GM23248 (cell line): Measurements from ENCODE around the gene TRIM54. TPM values are rescaled to one million over a fixed set of nuclear protein-coding genes. Genes with fewer than 3 reads are reported as not detected.

Source experiments
- DNase-seq: peaks from one replicate; pipeline ENCODE4 v3.0.0-alpha.2; 2015
- H2AFZ ChIP-seq: fragments of 200-600 bp; sonication (generic); 2 replicates; pipeline ENCODE4 v1.6.1; 2016; ENCODE audit warnings: antibody characterized with exemption
- H3F3A ChIP-seq: fragments of 200-600 bp; sonication (generic); 2 replicates; pipeline ENCODE4 v1.6.1; 2016; ENCODE audit warnings: mild to moderate bottlenecking, antibody characterized with exemption, mixed run types; ENCODE audit not compliant: insufficient read depth
- H3K27ac ChIP-seq: fragments of 200-600 bp; sonication (generic); 2 replicates; pipeline ENCODE4 v1.5.1; 2016; ENCODE audit warnings: mild to moderate bottlenecking
- H3K27me3 ChIP-seq: fragments of 200-600 bp; sonication (generic); replicated peaks from 2 replicates; pipeline ENCODE4 v1.6.1; 2016; ENCODE audit warnings: mild to moderate bottlenecking; ENCODE audit not compliant: insufficient read depth
- H3K36me3 ChIP-seq: fragments of 200-600 bp; sonication (generic); 2 replicates; pipeline ENCODE4 v1.6.1; 2016; ENCODE audit warnings: low read depth, mild to moderate bottlenecking
- H3K4me1 ChIP-seq: fragments of 200-600 bp; sonication (generic); 2 replicates; pipeline ENCODE4 v1.6.1; 2016; ENCODE audit warnings: mild to moderate bottlenecking; ENCODE audit not compliant: insufficient read depth
- H3K4me2 ChIP-seq: fragments of 200-600 bp; sonication (generic); one replicate; pipeline ENCODE4 v1.6.1; 2016; ENCODE audit warnings: mild to moderate bottlenecking; ENCODE audit not compliant: unreplicated experiment
- H3K4me3 ChIP-seq: fragments of 200-600 bp; sonication (generic); 2 replicates; pipeline ENCODE4 v1.5.1; 2016; ENCODE audit warnings: mild to moderate bottlenecking
- H3K79me2 ChIP-seq: fragments of 200-600 bp; sonication (generic); 2 replicates; pipeline ENCODE4 v1.6.1; 2016; ENCODE audit warnings: mild to moderate bottlenecking; ENCODE audit not compliant: insufficient read depth
- H3K9ac ChIP-seq: fragments of 200-600 bp; sonication (generic); 2 replicates; pipeline ENCODE4 v1.6.1; 2016; ENCODE audit warnings: mild to moderate bottlenecking
- H3K9me2 ChIP-seq: fragments of 200-600 bp; sonication (generic); 2 replicates; pipeline ENCODE4 v1.6.1; 2016; ENCODE audit warnings: mixed run types, mild to moderate bottlenecking, moderate library complexity; ENCODE audit not compliant: insufficient read depth
- H3K9me3 ChIP-seq: fragments of 200-600 bp; sonication (generic); one replicate; pipeline ENCODE4 v1.6.1; 2017; ENCODE audit warnings: low read depth
- H4K20me1 ChIP-seq: fragments of 200-600 bp; sonication (generic); 2 replicates; pipeline ENCODE4 v1.6.0; 2016; ENCODE audit not compliant: insufficient read depth
- EZH2 ChIP-seq: fragments of 200-600 bp; sonication (generic); IDR thresholded peaks from 2 replicates; pipeline ENCODE4 v1.6.1; 2018; ENCODE audit warnings: antibody characterized with exemption, mild to moderate bottlenecking; ENCODE audit not compliant: insufficient read depth, poor library complexity, severe bottlenecking
- EZH2phosphoT487 ChIP-seq: fragments of 200-600 bp; sonication (generic); IDR thresholded peaks from 2 replicates; pipeline ENCODE4 v1.6.1; 2018; ENCODE audit warnings: antibody characterized with exemption, moderate library complexity, mild to moderate bottlenecking, low read depth; ENCODE audit not compliant: insufficient read depth
- WGBS, 2 experiments: methylation state at CpG; one replicate each; pipeline ENCODE4 v1.1.6; 2015 to 2017; ENCODE audit warnings: low lambda C conversion rate in 2 of 2, low coverage in 1 of 2; ENCODE audit errors: missing lambda C conversion rate in 2 of 2; 5-methylcytosine and 5-hydroxymethylcytosine counted together
- in situ Hi-C: fragments of 300-500 bp; cut with MboI; formaldehyde crosslinking; loops from 2 replicates; pipeline ENCODE4 v1.15.0; 2020
- polyA plus RNA-seq: library from polyadenylated mRNA; unstranded; fragments of >200 nt; fragmentation: Nextera tagmentation; extraction: Ambion mirVana; gene quantifications from 2 replicates; pipeline ENCODE4 v1.2.1, GENCODE V29; 2016
- total RNA-seq: library from RNA; depleted of rRNA; stranded (reverse); fragments of >200 nt; shearing (Covaris generic); gene quantifications from 2 replicates; pipeline ENCODE4 v1.2.3, GENCODE V29; 2014

TRIM54 gene
- total and polyA plus RNA-seq, 2 experiments from 2014 or later = not detected

DNA sequence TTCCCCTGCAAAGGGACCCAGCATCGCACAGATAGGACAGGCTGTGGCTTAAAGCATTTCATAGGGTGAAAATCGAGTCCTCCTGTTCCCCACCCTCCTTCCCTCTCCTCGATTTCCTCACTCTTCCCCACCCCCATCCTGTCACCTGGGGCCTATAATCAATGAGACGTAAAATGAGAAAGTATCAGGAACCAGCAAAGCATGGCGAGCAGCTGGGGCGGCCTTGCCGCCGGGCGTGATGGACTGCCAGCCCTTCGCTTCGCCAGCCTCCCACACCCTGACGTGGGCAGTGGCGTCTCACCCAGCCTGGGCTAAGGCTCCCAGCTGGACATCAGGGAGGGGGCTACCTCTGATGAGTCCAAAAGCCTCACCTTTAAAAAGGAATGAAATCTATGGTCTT is 30.5 kb upstream of the TRIM54 start:
- Histone ChIP-seq H4K20me1 (no peaks in the 10 kb centered on the region), H3K36me3 (no peaks in the 10 kb centered on the region), H2AFZ (no peak overlapping the region), H3K9me3 (no peaks in the 10 kb centered on the region), H3K4me2 (no peak overlapping the region), H3K27me3 (no peaks in the 10 kb centered on the region; the same call in 1 of the 2 replicates), H3F3A (peaks cover 7% of the 10 kb centered on the region; the same call in 1 of the 2 replicates), H3K9ac (no peak overlapping the region), H3K79me2 (no peaks in the 10 kb centered on the region), H3K4me3 (no peak overlapping the region), H3K27ac (no peak overlapping the region), H3K4me1 (peaks cover 10% of the 10 kb centered on the region), H3K9me2 (no peaks in the 10 kb centered on the region)
- WGBS, 2 experiments = 70 to 71% methylated on average over 13 of the region's 13 CpGs
- no peak for DNase-seq
- in situ Hi-C loops = no loop called here
- TF ChIP-seq EZH2 = no peak
- no peak for TF ChIP-seq EZH2phosphoT487

DNA sequence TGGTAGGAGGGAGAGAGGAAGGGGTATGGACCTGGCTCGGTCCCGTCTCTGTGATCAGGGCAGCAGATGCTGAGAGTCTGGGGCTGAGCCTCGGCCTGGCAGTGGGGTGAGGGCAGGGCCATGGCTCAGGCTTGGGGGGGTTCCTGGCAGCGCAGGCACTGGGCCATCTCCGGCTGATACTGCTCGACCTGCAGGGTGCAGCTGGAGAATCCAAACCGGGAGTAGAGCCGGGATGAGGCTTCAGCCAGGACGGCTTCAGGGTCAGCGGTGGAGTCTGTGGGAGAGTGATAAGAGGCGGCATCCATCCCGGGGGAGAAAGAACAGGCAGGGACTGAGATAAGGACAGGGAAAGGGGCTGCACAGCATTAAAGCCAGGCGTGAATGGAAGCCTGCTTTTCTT is 27.0 kb upstream of the TRIM54 start:
- Histone ChIP-seq H3K27ac (no peak overlapping the region), H3K4me2 (no peak overlapping the region)

DNA sequence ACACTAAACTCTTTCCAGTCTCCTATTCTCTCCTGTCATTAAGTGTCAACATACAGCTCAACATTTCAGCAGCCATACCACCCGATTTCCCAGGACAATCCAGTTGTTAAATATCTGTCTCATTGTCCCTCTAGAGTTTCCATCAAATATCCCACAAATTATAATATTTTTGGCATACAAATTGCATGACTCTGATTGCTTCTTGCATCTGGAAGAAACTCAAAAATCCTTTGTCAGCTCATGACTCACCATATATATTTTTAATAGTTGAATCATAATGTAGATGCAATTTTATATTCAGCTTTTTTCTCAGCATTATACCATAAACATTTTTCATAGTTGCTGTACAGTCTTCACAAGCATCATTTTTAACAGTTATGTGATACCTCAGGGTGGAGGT is 26.6 kb upstream of the TRIM54 start:
- in situ Hi-C loops = no loop called here
- no peaks in the 10 kb centered on the region for H4K20me1 ChIP-seq
- no peak overlapping the region for H3K9ac ChIP-seq
- no peaks in the 10 kb centered on the region for H3K9me3 ChIP-seq
- peaks cover 13% of the 10 kb centered on the region for H3K27me3 ChIP-seq
- H2AFZ ChIP-seq = no peak overlapping the region
- H3K27ac ChIP-seq = no peak overlapping the region
- TF ChIP-seq EZH2phosphoT487 (no peak), EZH2 (no peak)
- peak; percentile 83 for DNase-seq
- 25 to 31% methylated on average over 1 of the region's 1 CpG for WGBS, 2 experiments
- no peaks in the 10 kb centered on the region for H3K79me2 ChIP-seq
- no peaks in the 10 kb centered on the region for H3K36me3 ChIP-seq
- no peaks in the 10 kb centered on the region for H3K9me2 ChIP-seq
- no peak overlapping the region for H3K4me2 ChIP-seq
- H3F3A ChIP-seq = peaks cover 7% of the 10 kb centered on the region; the same call in 1 of the 2 replicates
- H3K4me3 ChIP-seq = no peak overlapping the region
- H3K4me1 ChIP-seq = peaks cover 10% of the 10 kb centered on the region

More for the DNA sequence above, 27.0 kb upstream of the TRIM54 start:
- no peaks in the 10 kb centered on the region for H3K9me2 ChIP-seq
- H2AFZ ChIP-seq = no peak overlapping the region
- peaks cover 7% of the 10 kb centered on the region; the same call in 1 of the 2 replicates for H3F3A ChIP-seq
- H3K9ac ChIP-seq = no peak overlapping the region
- TF ChIP-seq EZH2 (no peak), EZH2phosphoT487 (no peak)
- no peak for DNase-seq
- WGBS, 2 experiments = 49 to 51% methylated on average over 13 of the region's 13 CpGs
- no peaks in the 10 kb centered on the region for H4K20me1 ChIP-seq
- no peaks in the 10 kb centered on the region for H3K36me3 ChIP-seq
- no peaks in the 10 kb centered on the region for H3K79me2 ChIP-seq
- in situ Hi-C loops = no loop called here
- no peak overlapping the region for H3K4me3 ChIP-seq
- H3K9me3 ChIP-seq = no peaks in the 10 kb centered on the region
- peaks cover 10% of the 10 kb centered on the region for H3K4me1 ChIP-seq
- H3K27me3 ChIP-seq = peaks cover 9% of the 10 kb centered on the region

- Histone ChIP-seq H3K9me3 (no peaks in the 10 kb centered on the region), H3K27me3 (peaks cover 26% of the 10 kb centered on the region), H2AFZ (no peak overlapping the region), H3K9me2 (no peaks in the 10 kb centered on the region), H3K79me2 (no peaks in the 10 kb centered on the region), H3K4me1 (peaks cover 10% of the 10 kb centered on the region), H4K20me1 (no peaks in the 10 kb centered on the region), H3F3A (peaks cover 7% of the 10 kb centered on the region; the same call in 1 of the 2 replicates), H3K36me3 (no peaks in the 10 kb centered on the region), H3K4me2 (no peak overlapping the region), H3K4me3 (no peak overlapping the region), H3K27ac (no peak overlapping the region), H3K9ac (no peak overlapping the region)
- in situ Hi-C loops = no loop called here
- TF ChIP-seq EZH2phosphoT487 (no peak), EZH2 (no peak)
- DNase-seq = no peak
- 80 to 83% methylated on average over 7 of the region's 7 CpGs for WGBS, 2 experiments
Measured at GRCh38 chr2:27256855-27257454, 25.3 kb upstream of the TRIM54 start.
